HL-60 (cell line): ENCODE measurements around the gene SOX10.

Experiments used
- CTCF ChIP-seq: IDR thresholded peaks from one replicate; pipeline ENCODE4 v1.5.1; 2011; ENCODE audit warnings: low read length, control low read depth, inconsistent platforms; ENCODE audit not compliant: insufficient read depth
- GABPA ChIP-seq: IDR thresholded peaks from 2 replicates; pipeline ENCODE4 v1.6.1; 2012; ENCODE audit warnings: low read depth
- POLR2AphosphoS5 ChIP-seq: IDR thresholded peaks from 2 replicates; pipeline ENCODE4 v1.6.1; 2012; ENCODE audit warnings: low read depth
- REST ChIP-seq: IDR thresholded peaks from 2 replicates; pipeline ENCODE4 v1.6.1; 2012; ENCODE audit warnings: low read depth; ENCODE audit not compliant: insufficient replicate concordance
- SPI1 ChIP-seq: IDR thresholded peaks from 2 replicates; pipeline ENCODE4 v1.6.1; 2012; ENCODE audit warnings: low read depth, mild to moderate bottlenecking, borderline replicate concordance

GRCh38 chr22:37927637-37927936, 56.8 kb downstream of the SOX10 start:
- TF ChIP-seq CTCF = no peak
- TF ChIP-seq POLR2AphosphoS5 = no peak
- TF ChIP-seq SPI1 = no peak
- TF ChIP-seq GABPA = no peak
- TF ChIP-seq REST = no peak
